GM18519 (cell line): ENCODE results near the gene STXBP2.
"Not testable (repeated sequence)": the region's sequence is repeated elsewhere in the genome, so short reads cannot be mapped to it uniquely, and the experiment has no call there.

Source experiments
- ATAC-seq: cut with Tn5 transposase; IDR thresholded peaks from one replicate; pipeline ENCODE4 v1.9.1; 2021; ENCODE audit warnings: mild to moderate bottlenecking, moderate library complexity; ENCODE audit not compliant: unreplicated experiment, low FRiP score

Gene STXBP2

GRCh38 chr19:7631577-7631976 is 5.3 kb upstream of the STXBP2 start:
- ATAC-seq: no peak

- ATAC-seq: no peak
Observed at GRCh38 chr19:7632340-7633203, 4.3 kb upstream of the STXBP2 start.

GRCh38 chr19:7633698-7634097 is 3.2 kb upstream of the STXBP2 start, which contains the start of gene PCP2:
Gene PCP2 (minus strand): TSS chr19:7633719. CDS start chr19:7633457, 262 bp downstream.
- no peak for ATAC-seq

- no peak for ATAC-seq
Observed at GRCh38 chr19:7635670-7636069, 1.2 kb upstream of the STXBP2 start.

GRCh38 chr19:7636317-7636690 is 606 bp upstream of the STXBP2 start:
- ATAC-seq: no peak

- ATAC-seq: no peak
Observed at GRCh38 chr19:7637374-7638256, 705 bp downstream of the STXBP2 start.

GRCh38 chr19:7638802-7639465 is 2.0 kb downstream of the STXBP2 start:
- ATAC-seq: no peak

GRCh38 chr19:7639863-7640348 is 3.0 kb downstream of the STXBP2 start:
- no peak for ATAC-seq

GRCh38 chr19:7640803-7641202 is 3.9 kb downstream of the STXBP2 start:
- ATAC-seq: no peak

GRCh38 chr19:7641290-7642276 is 4.7 kb downstream of the STXBP2 start:
- ATAC-seq: no peak

- ATAC-seq: no peak
Observed at GRCh38 chr19:7642295-7643030, 5.6 kb downstream of the STXBP2 start.

GRCh38 chr19:7643031-7643415 is 6.1 kb downstream of the STXBP2 start:
- no peak for ATAC-seq

GRCh38 chr19:7643629-7644549 is 7.0 kb downstream of the STXBP2 start:
- not testable (repeated sequence) for ATAC-seq

GRCh38 chr19:7644550-7644877 is 7.6 kb downstream of the STXBP2 start:
- no peak for ATAC-seq

GRCh38 chr19:7645163-7645562 is 8.3 kb downstream of the STXBP2 start:
- no peak for ATAC-seq

- ATAC-seq: no peak
Observed at GRCh38 chr19:7645656-7646425, 8.9 kb downstream of the STXBP2 start.

GRCh38 chr19:7646426-7646700 is 9.5 kb downstream of the STXBP2 start:
- ATAC-seq: no peak
